DND-41 (cell line): ENCODE results near the gene MRPL33.
"Not testable (repeated sequence)": the region's sequence is repeated elsewhere in the genome, so short reads cannot be mapped to it uniquely, and the experiment has no call there.

Experiments used
- EZH2 ChIP-seq: IDR thresholded peaks from 3 replicates; pipeline ENCODE4 v1.6.1; 2012; ENCODE audit warnings: borderline replicate concordance, low read depth, mild to moderate bottlenecking, moderate library complexity, low read length, inconsistent platforms; ENCODE audit not compliant: severe bottlenecking
- TF ChIP-seq, protein P1 (sequence below): IDR thresholded peaks from 2 replicates; pipeline ENCODE4 v1.5.1; 2012; ENCODE audit warnings: borderline replicate concordance, low read length, moderate library complexity, mild to moderate bottlenecking; ENCODE audit not compliant: poor library complexity, severe bottlenecking; ENCODE audit errors: extremely low read depth

DNA sequence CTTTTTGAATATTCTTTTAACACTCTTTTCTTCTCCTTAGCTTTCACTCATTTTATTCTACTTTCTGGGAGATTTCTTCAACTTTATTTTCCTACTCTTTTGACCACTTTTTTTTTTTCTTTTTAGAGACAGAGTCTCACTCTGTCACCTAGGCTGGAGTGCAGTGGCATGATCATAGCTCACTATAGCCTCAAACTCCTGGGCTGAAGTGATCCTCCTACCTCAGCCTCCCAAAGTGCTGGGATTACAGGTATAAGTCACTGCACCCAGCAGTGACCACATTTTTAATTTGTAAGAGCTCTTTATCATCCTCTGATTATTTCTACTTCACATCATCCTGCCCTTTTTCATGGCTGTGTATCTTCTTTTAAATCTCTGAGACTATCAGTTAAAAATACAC, 26.0 kb upstream of the MRPL33 start:
- TF ChIP-seq EZH2: not testable (repeated sequence)
- TF ChIP-seq, protein P1, sequence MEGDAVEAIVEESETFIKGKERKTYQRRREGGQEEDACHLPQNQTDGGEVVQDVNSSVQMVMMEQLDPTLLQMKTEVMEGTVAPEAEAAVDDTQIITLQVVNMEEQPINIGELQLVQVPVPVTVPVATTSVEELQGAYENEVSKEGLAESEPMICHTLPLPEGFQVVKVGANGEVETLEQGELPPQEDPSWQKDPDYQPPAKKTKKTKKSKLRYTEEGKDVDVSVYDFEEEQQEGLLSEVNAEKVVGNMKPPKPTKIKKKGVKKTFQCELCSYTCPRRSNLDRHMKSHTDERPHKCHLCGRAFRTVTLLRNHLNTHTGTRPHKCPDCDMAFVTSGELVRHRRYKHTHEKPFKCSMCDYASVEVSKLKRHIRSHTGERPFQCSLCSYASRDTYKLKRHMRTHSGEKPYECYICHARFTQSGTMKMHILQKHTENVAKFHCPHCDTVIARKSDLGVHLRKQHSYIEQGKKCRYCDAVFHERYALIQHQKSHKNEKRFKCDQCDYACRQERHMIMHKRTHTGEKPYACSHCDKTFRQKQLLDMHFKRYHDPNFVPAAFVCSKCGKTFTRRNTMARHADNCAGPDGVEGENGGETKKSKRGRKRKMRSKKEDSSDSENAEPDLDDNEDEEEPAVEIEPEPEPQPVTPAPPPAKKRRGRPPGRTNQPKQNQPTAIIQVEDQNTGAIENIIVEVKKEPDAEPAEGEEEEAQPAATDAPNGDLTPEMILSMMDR: not testable (repeated sequence)
